22Rv1 (cell line): Measurements from ENCODE around the gene SCUBE1.

Experiments used
- ZFX ChIP-seq: fragments of 450-650 bp; IDR thresholded peaks from 2 replicates; pipeline ENCODE4 v1.6.1; 2017; ENCODE audit warnings: antibody characterized with exemption, borderline replicate concordance
- TF ChIP-seq, protein P1 (sequence below): fragments of 450-650 bp; IDR thresholded peaks from 2 replicates; pipeline ENCODE4 v1.5.1; 2017; ENCODE audit warnings: mild to moderate bottlenecking

- TF ChIP-seq, protein P1, sequence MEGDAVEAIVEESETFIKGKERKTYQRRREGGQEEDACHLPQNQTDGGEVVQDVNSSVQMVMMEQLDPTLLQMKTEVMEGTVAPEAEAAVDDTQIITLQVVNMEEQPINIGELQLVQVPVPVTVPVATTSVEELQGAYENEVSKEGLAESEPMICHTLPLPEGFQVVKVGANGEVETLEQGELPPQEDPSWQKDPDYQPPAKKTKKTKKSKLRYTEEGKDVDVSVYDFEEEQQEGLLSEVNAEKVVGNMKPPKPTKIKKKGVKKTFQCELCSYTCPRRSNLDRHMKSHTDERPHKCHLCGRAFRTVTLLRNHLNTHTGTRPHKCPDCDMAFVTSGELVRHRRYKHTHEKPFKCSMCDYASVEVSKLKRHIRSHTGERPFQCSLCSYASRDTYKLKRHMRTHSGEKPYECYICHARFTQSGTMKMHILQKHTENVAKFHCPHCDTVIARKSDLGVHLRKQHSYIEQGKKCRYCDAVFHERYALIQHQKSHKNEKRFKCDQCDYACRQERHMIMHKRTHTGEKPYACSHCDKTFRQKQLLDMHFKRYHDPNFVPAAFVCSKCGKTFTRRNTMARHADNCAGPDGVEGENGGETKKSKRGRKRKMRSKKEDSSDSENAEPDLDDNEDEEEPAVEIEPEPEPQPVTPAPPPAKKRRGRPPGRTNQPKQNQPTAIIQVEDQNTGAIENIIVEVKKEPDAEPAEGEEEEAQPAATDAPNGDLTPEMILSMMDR, result no peak
- TF ChIP-seq ZFX, result no peak
Observed at GRCh38 chr22:43218786-43219185, 124.4 kb downstream of the SCUBE1 start.
